GM18951 (cell line): ENCODE measurements around the gene ADM.

Experiments
- POLR2A ChIP-seq: IDR thresholded peaks from 4 replicates; pipeline ENCODE4 v1.6.1; 2011; ENCODE audit warnings: mild to moderate bottlenecking; ENCODE audit not compliant: insufficient read length, insufficient read depth; ENCODE audit errors: extremely low read depth
- in situ Hi-C: fragments of 300-500 bp; cut with MboI; formaldehyde crosslinking; loops from one replicate; pipeline ENCODE4 v1.12.0; 2022; ENCODE audit warnings: low sequenced_read_pairs, mixed read lengths, inconsistent platforms; ENCODE audit not compliant: unreplicated experiment

Gene ADM

GRCh38 chr11:10308201-10308954, 3.5 kb downstream of the ADM start:
- TF ChIP-seq POLR2A, result no peak
- in situ Hi-C loops, result loop anchor here (25.0 kb wide), 1 partner anchor 546 kb away; no protein-coding TSS in a partner anchor

GRCh38 chr11:10309163-10310093, 4.6 kb downstream of the ADM start:
- no peak for TF ChIP-seq POLR2A

GRCh38 chr11:10310301-10310841, 5.5 kb downstream of the ADM start:
- in situ Hi-C loops, result loop anchor here (25.0 kb wide), 1 partner anchor 548 kb away; no protein-coding TSS in a partner anchor
- TF ChIP-seq POLR2A, result no peak

More at GRCh38 chr11:10309163-10310093, 4.6 kb downstream of the ADM start:
- in situ Hi-C loops, result loop anchor here (25.0 kb wide), 1 partner anchor 547 kb away; no protein-coding TSS in a partner anchor

GRCh38 chr11:10311802-10312201, 6.9 kb downstream of the ADM start:
- in situ Hi-C loops, result loop anchor here (25.0 kb wide), 1 partner anchor 550 kb away; no protein-coding TSS in a partner anchor
- no peak for TF ChIP-seq POLR2A

DNA sequence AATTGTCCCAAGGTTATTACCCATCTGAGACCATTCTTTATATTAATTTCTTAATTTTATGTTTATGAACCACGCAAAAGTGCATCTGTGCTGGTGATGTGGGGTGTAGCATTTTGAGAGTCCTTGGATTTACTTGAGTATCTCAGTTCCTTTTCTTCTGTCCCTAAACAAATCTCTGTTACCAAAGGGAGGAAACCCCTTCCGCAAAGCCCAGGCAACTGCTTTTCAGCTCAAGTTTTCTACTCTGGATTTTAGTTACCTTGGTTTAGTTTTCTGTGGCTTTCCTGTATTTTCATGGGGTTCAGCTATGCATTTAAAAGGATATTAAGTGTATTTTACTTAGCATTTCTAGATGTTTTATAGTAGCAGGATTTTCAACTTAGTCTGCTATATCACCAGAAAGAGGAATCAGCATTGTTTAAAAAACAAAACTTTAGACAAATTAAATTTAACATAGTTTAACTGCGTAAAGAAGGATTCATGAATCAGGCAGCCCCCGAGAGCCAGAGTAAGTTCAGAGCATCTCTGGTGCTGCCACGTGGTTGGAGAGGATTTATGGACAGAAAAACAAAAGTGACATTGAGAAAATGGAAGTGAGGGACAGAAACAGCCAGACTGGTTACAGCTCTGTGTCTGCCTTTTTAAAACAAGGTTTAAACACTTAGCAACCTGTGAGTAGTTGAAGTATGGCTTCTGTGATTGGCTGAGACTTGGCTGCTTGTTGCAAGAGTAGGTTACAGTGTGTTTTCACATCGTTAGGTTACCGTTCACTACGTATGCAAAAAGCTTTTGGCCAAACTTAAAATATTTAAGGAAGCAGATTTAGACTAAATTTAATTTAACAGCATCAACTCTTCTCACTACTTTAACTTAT, 9.6 kb downstream of the ADM start:
- in situ Hi-C loops, result loop anchor here (25.0 kb wide), 1 partner anchor 552 kb away; no protein-coding TSS in a partner anchor
- no peak for TF ChIP-seq POLR2A

- in situ Hi-C loops, result loop anchor here (25.0 kb wide), 1 partner anchor 553 kb away; no protein-coding TSS in a partner anchor
- no peak for TF ChIP-seq POLR2A
Observed at GRCh38 chr11:10315083-10315482, 10.2 kb downstream of the ADM start.

- in situ Hi-C loops, result loop anchor here (25.0 kb wide), 1 partner anchor 555 kb away; no protein-coding TSS in a partner anchor
- no peak for TF ChIP-seq POLR2A
Observed at GRCh38 chr11:10317151-10317755, 12.4 kb downstream of the ADM start.

DNA sequence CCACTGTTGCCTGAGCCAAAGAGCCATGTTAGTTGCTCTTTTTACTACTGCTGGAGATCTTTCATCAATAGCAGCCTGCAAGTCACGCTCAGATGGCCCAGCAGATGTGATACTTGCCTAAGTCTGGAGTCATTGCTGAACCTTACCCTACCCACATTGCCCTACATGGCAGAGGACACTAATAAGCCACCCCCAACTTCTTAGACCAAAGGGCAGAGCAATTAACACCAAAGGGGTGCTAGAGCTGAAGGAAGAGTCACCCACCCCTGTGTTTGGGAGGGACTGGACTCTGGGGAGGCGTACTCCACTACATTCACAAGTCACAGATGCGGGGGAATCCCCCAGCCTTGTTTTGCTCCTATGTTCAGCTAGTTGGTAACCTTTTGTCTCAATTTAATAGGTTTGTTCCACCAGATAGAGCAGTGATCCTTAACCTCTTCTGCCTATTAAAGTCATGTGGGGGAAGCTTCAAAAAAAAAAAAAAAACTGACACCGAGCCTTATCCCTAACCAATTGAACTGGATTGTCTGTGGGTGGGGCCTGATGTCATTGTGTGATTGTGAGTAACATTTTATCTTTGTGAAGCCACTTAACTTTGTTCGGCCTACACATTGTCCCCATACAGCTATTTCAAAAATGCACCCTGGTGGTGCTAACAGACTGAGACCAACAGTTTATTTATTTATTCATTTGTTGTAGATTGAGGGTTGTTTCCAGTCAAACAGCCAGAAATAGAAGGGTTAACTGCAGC, 13.1 kb downstream of the ADM start:
- in situ Hi-C loops, result loop anchor here (25.0 kb wide), 1 partner anchor 556 kb away; no protein-coding TSS in a partner anchor

DNA sequence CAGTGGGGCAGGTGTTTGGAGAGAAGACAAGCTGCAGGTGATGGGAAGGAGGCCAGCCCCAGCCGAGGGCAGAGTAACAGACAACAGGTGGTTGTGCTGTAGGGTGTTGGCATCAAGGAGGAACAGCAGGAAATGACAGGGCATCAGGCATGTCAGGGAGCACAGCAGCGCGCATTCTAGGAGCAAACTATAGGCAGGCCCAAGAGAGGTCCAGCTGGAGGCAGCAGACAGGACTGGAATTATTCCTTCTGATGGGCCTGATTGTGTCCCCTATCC, 13.6 kb downstream of the ADM start:
- in situ Hi-C loops, result loop anchor here (25.0 kb wide), 1 partner anchor 556 kb away; no protein-coding TSS in a partner anchor
- TF ChIP-seq POLR2A, result no peak

More for the DNA sequence above, 13.1 kb downstream of the ADM start:
- no peak for TF ChIP-seq POLR2A

DNA sequence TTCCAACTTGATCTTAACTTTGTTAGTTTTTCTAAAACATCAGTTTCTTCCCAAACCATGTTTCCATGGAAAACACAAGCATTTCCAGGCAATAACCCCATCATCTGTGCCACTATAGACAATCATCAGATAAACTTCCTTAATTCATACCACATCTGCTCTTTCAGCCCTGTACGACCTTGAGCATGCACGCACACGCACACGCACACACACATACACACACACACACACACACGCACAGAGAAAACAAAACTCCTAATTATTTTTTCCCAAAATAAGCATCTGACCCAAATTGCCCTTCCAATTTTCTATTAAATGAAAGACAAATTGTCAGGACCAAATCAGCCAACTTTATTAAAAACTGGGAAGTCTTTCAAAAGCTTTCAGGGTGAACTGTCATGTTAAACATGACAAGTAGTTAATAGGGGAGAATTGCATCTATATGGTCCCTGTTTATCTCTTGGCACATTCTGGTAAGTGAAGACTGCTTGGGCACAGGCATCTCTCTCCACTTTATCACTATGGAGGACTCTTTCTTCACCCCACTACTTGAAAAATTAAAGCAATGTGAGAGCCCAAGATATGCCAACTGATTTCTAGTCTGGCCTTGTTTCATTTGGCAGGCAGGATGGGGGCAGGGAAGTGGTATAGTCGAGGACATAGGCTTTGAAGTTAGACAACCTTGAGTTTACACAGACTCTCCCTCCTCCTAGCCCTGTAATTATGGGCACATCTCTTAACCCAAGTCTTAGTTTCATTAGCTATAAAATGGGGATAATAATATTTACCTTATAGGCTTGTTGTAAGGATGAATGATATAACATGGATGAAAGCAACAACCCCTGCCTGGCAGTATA, 15.1 kb downstream of the ADM start:
- in situ Hi-C loops, result loop anchor here (25.0 kb wide), 1 partner anchor 558 kb away; no protein-coding TSS in a partner anchor

More for the DNA sequence above, 15.1 kb downstream of the ADM start:
- TF ChIP-seq POLR2A, result no peak
